Mesendoderm (in vitro differentiated cells): ENCODE results near the gene CMTM3.

Source experiments
- DNase-seq: peaks from one replicate; pipeline ENCODE4 v3.0.0; 2013
- H2AK5ac ChIP-seq: 2 replicates; pipeline ENCODE4 v1.6.1; 2013; ENCODE audit warnings: low read length, inconsistent platforms
- H2BK120ac ChIP-seq: 2 replicates; pipeline ENCODE4 v1.6.1; 2013; ENCODE audit warnings: low read depth, mild to moderate bottlenecking, low read length, moderate library complexity, mixed read lengths
- H2BK15ac ChIP-seq: replicated peaks from 2 replicates; pipeline ENCODE4 v1.6.1; 2013; ENCODE audit warnings: low read depth, mild to moderate bottlenecking, moderate library complexity
- H2BK5ac ChIP-seq: 2 replicates; pipeline ENCODE4 v1.6.1; 2013; ENCODE audit warnings: low read length, inconsistent platforms
- H3K18ac ChIP-seq: 2 replicates; pipeline ENCODE4 v1.6.1; 2013; ENCODE audit warnings: mild to moderate bottlenecking, low read length, mixed read lengths
- H3K23ac ChIP-seq: one replicate; pipeline ENCODE4 v1.6.1; 2013; ENCODE audit warnings: low read length
- H3K27ac ChIP-seq: 2 replicates; pipeline ENCODE4 v1.5.1; 2013; ENCODE audit warnings: low read depth, mild to moderate bottlenecking, inconsistent platforms, low read length, moderate library complexity
- H3K27me3 ChIP-seq: 2 replicates; pipeline ENCODE4 v1.6.1; 2013; ENCODE audit warnings: low read length, control low read depth, mild to moderate bottlenecking, inconsistent platforms; ENCODE audit not compliant: insufficient read depth, poor library complexity
- H3K36me3 ChIP-seq: 2 replicates; pipeline ENCODE4 v1.6.1; 2013; ENCODE audit warnings: low read length, inconsistent platforms; ENCODE audit not compliant: control insufficient read depth, insufficient read depth
- H3K4ac ChIP-seq: one replicate; pipeline ENCODE4 v1.6.1; 2013; ENCODE audit warnings: low read depth, mild to moderate bottlenecking, low read length, moderate library complexity
- H3K4me1 ChIP-seq: 2 replicates; pipeline ENCODE4 v1.6.1; 2013; ENCODE audit warnings: low read depth, low read length, inconsistent platforms; ENCODE audit not compliant: control insufficient read depth
- H3K4me2 ChIP-seq: 2 replicates; pipeline ENCODE4 v1.6.1; 2013; ENCODE audit warnings: low read length
- H3K4me3 ChIP-seq: 2 replicates; pipeline ENCODE4 v1.5.1; 2013; ENCODE audit warnings: mild to moderate bottlenecking, low read length
- H3K56ac ChIP-seq: one replicate; pipeline ENCODE4 v1.6.1; 2013; ENCODE audit warnings: low read length
- H3K79me1 ChIP-seq: 2 replicates; pipeline ENCODE4 v1.6.1; 2013; ENCODE audit warnings: low read length, inconsistent platforms
- H3K79me2 ChIP-seq: 2 replicates; pipeline ENCODE4 v1.6.1; 2013; ENCODE audit warnings: mild to moderate bottlenecking, low read length; ENCODE audit not compliant: control insufficient read depth, insufficient read depth
- H3K9ac ChIP-seq: 2 replicates; pipeline ENCODE4 v1.6.1; 2013; ENCODE audit warnings: low read length, inconsistent platforms
- H4K5ac ChIP-seq: one replicate; pipeline ENCODE4 v1.6.1; 2013; ENCODE audit warnings: low read length
- H4K8ac ChIP-seq: one replicate; pipeline ENCODE4 v1.6.1; 2013; ENCODE audit warnings: low read depth, mild to moderate bottlenecking, control low read depth, low read length, moderate library complexity
- WGBS: extraction: QIAGEN DNeasy Blood & Tissue Kit; methylation state at CpG from one replicate; pipeline ENCODE4 v1.1.7; 2013; ENCODE audit warnings: low lambda C conversion rate, missing lambda C conversion rate; ENCODE audit not compliant: insufficient coverage; ENCODE audit errors: extremely low coverage; 5-methylcytosine and 5-hydroxymethylcytosine counted together

CMTM3 gene

GRCh38 chr16:66588981-66589713, 15.4 kb upstream of the CMTM3 start:
- Histone ChIP-seq H4K8ac (no peak overlapping the region), H2AK5ac (no peak overlapping the region), H3K4me1 (no peaks in the 10 kb centered on the region), H3K4me3 (no peak overlapping the region), H2BK15ac (no peak overlapping the region), H3K9ac (no peak overlapping the region), H3K36me3 (no peaks in the 10 kb centered on the region), H3K79me2 (no peaks in the 10 kb centered on the region), H2BK5ac (no peak overlapping the region), H3K18ac (no peak overlapping the region), H3K79me1 (no peaks in the 10 kb centered on the region), H2BK120ac (no peak overlapping the region), H3K4ac (no peak overlapping the region), H3K4me2 (no peak overlapping the region), H3K27ac (no peak overlapping the region), H3K23ac (no peak overlapping the region), H3K56ac (no peak overlapping the region), H3K27me3 (no peaks in the 10 kb centered on the region), H4K5ac (no peak overlapping the region)
- WGBS: no CpG with 5 or more reads among the region's 8 CpGs
- DNase-seq: peak; percentile 66

- Histone ChIP-seq H4K8ac (no peak overlapping the region), H2BK5ac (no peak overlapping the region), H3K23ac (no peak overlapping the region), H3K4ac (no peak overlapping the region), H3K9ac (no peak overlapping the region), H3K18ac (no peak overlapping the region), H3K27me3 (no peaks in the 10 kb centered on the region), H3K27ac (no peak overlapping the region), H2AK5ac (no peak overlapping the region), H3K79me1 (no peaks in the 10 kb centered on the region), H3K79me2 (no peaks in the 10 kb centered on the region), H3K4me2 (no peak overlapping the region), H3K36me3 (no peaks in the 10 kb centered on the region), H3K56ac (no peak overlapping the region), H4K5ac (no peak overlapping the region), H3K4me1 (no peaks in the 10 kb centered on the region), H3K4me3 (no peak overlapping the region), H2BK120ac (no peak overlapping the region), H2BK15ac (no peak overlapping the region)
- no peak for DNase-seq
- no CpG with 5 or more reads among the region's 8 CpGs for WGBS
Measured at GRCh38 chr16:66590322-66590721, 14.2 kb upstream of the CMTM3 start.

GRCh38 chr16:66591018-66591417, 13.5 kb upstream of the CMTM3 start:
- no CpG with 5 or more reads among the region's 4 CpGs for WGBS
- H2BK15ac ChIP-seq: no peak overlapping the region
- H3K9ac ChIP-seq: no peak overlapping the region
- H3K27me3 ChIP-seq: no peaks in the 10 kb centered on the region
- no peak overlapping the region for H2AK5ac ChIP-seq
- H4K8ac ChIP-seq: no peak overlapping the region
- no peak overlapping the region for H2BK5ac ChIP-seq
- H3K4me2 ChIP-seq: no peak overlapping the region
- H3K27ac ChIP-seq: no peak overlapping the region
- H4K5ac ChIP-seq: no peak overlapping the region
- no peaks in the 10 kb centered on the region for H3K79me1 ChIP-seq
- H3K23ac ChIP-seq: no peak overlapping the region
- no peak overlapping the region for H3K4ac ChIP-seq
- DNase-seq: no peak
- H3K56ac ChIP-seq: no peak overlapping the region
- H3K4me1 ChIP-seq: no peaks in the 10 kb centered on the region
- H3K4me3 ChIP-seq: no peak overlapping the region
- H3K18ac ChIP-seq: no peak overlapping the region
- no peaks in the 10 kb centered on the region for H3K36me3 ChIP-seq
- H3K79me2 ChIP-seq: no peaks in the 10 kb centered on the region
- H2BK120ac ChIP-seq: no peak overlapping the region

DNA sequence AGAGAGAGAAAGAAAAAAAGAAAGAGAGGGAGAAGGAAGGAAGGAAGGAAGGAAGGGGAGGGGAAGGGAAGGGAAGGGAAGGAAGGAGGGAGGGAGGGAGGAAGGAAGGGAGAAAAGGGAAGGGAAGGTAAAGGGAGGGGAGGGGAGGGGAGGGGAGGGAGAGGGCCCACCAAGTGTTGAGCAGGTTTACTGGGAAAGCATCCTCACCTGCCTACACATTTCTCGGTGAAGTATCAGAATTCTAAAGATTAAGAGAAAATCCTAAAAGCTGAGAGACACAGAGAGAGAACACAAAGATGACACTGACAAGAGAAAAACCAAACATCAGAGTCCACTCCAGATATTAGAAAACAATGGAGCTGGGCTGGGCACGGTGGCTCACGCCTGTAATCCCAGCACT, 12.3 kb upstream of the CMTM3 start:
- DNase-seq: no peak
- Histone ChIP-seq H4K5ac (no peak overlapping the region), H3K79me1 (no peaks in the 10 kb centered on the region), H3K23ac (no peak overlapping the region), H3K56ac (no peak overlapping the region), H2BK120ac (no peak overlapping the region), H3K18ac (no peak overlapping the region), H3K27me3 (no peaks in the 10 kb centered on the region), H3K4ac (no peak overlapping the region), H3K4me1 (no peaks in the 10 kb centered on the region), H2BK5ac (no peak overlapping the region), H3K4me3 (no peak overlapping the region), H3K79me2 (no peaks in the 10 kb centered on the region), H2AK5ac (no peak overlapping the region), H3K27ac (no peak overlapping the region), H3K4me2 (no peak overlapping the region), H4K8ac (no peak overlapping the region), H3K36me3 (no peaks in the 10 kb centered on the region), H3K9ac (no peak overlapping the region), H2BK15ac (no peak overlapping the region)
- no CpG with 5 or more reads among the region's 3 CpGs for WGBS

DNA sequence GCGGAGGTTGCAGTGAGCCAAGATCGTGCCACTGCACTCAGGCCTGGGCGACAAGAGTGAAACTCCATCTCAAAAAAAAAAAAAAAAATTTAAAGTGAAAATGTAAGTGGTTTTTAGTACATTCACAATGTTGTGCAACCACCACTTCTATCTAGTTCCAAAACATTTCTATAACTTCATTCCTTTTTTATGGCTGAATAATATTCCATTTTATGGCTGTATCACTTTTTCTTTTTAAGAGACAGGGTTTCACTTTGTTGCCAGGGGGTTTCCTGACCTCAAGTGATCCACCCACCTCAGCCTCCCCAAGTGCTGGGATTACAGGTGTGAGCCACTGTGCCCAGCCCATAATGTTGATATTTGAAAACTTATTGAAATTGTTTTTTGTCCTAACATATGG, 11.7 kb upstream of the CMTM3 start:
- H3K4ac ChIP-seq: no peak overlapping the region
- WGBS: no CpG with 5 or more reads among the region's 3 CpGs

GRCh38 chr16:66594739-66595138, 9.8 kb upstream of the CMTM3 start:
- Histone ChIP-seq H3K23ac (no peak overlapping the region), H3K4me2 (no peak overlapping the region), H4K5ac (no peak overlapping the region), H3K9ac (no peak overlapping the region), H2BK5ac (no peak overlapping the region), H3K27ac (no peak overlapping the region), H3K18ac (no peak overlapping the region), H3K79me2 (no peaks in the 10 kb centered on the region), H4K8ac (no peak overlapping the region), H3K79me1 (no peaks in the 10 kb centered on the region), H2BK15ac (no peak overlapping the region), H3K4ac (no peak overlapping the region), H3K36me3 (no peaks in the 10 kb centered on the region), H3K27me3 (no peaks in the 10 kb centered on the region), H3K56ac (no peak overlapping the region), H2BK120ac (no peak overlapping the region), H3K4me1 (no peaks in the 10 kb centered on the region), H2AK5ac (no peak overlapping the region), H3K4me3 (no peak overlapping the region)
- no CpG with 5 or more reads among the region's 7 CpGs for WGBS
- no peak for DNase-seq

More for the DNA sequence above, 11.7 kb upstream of the CMTM3 start:
- no peak overlapping the region for H3K9ac ChIP-seq
- H3K56ac ChIP-seq: no peak overlapping the region
- H3K79me1 ChIP-seq: no peaks in the 10 kb centered on the region
- H3K23ac ChIP-seq: no peak overlapping the region
- H3K36me3 ChIP-seq: no peaks in the 10 kb centered on the region
- H3K4me3 ChIP-seq: no peak overlapping the region
- no peak overlapping the region for H3K18ac ChIP-seq
- no peak overlapping the region for H3K27ac ChIP-seq
- DNase-seq: no peak
- H2AK5ac ChIP-seq: no peak overlapping the region
- H2BK5ac ChIP-seq: no peak overlapping the region
- H3K4me2 ChIP-seq: no peak overlapping the region
- H2BK120ac ChIP-seq: no peak overlapping the region
- no peaks in the 10 kb centered on the region for H3K27me3 ChIP-seq
- H2BK15ac ChIP-seq: no peak overlapping the region
- H4K8ac ChIP-seq: no peak overlapping the region
- no peak overlapping the region for H4K5ac ChIP-seq
- no peaks in the 10 kb centered on the region for H3K4me1 ChIP-seq
- no peaks in the 10 kb centered on the region for H3K79me2 ChIP-seq
